Measurements from ENCODE around the gene SEC14L3. TPM values are rescaled to one million over a fixed set of nuclear protein-coding genes. Genes with fewer than 3 reads are reported as not detected.

SEC14L3 gene
- total and polyA plus RNA-seq, 2 of the 13 experiments (the other 11 are each of a cell fraction or from before 2014, with no cell fraction given), result not detected

- TF ChIP-seq PLSCR1 (CRISPR knock-in tag; IDR thresholded peaks at IDR 0.05; ENCODE audit: borderline replicate concordance) (0 out of 2 replicates have a peak, but pooled peaks have one; percentile 1), SRSF4 (IDR thresholded peaks at IDR 0.05; ENCODE audit: low read depth, low read length, poor library complexity, severe bottlenecking) (no peak), PTBP1 (IDR thresholded peaks at IDR 0.05; ENCODE audit: low read depth, low read length, poor library complexity, severe bottlenecking) (no peak), NFIC (IDR thresholded peaks at IDR 0.05; ENCODE audit: low read length) (no peak), SSRP1 (CRISPR knock-in tag; IDR thresholded peaks at IDR 0.05) (peak; percentile 58; the same call in 1 of the 2 replicates), ZNF569 (CRISPR knock-in tag; IDR thresholded peaks at IDR 0.05; ENCODE audit: borderline replicate concordance) (no peak), NR1H2 (CRISPR knock-in tag; IDR thresholded peaks at IDR 0.05; ENCODE audit: borderline replicate concordance, low read depth) (no peak), ZNF225 (CRISPR knock-in tag; IDR thresholded peaks at IDR 0.05) (no peak), NR2F6 (IDR thresholded peaks at IDR 0.05) (peak; percentile 22), NR2F6 (CRISPR knock-in tag; IDR thresholded peaks at IDR 0.05) (peak; percentile 12; the same call in 1 of the 2 replicates), CCDC6 (CRISPR knock-in tag; IDR thresholded peaks at IDR 0.05) (no peak), ZNF512 (CRISPR knock-in tag; IDR thresholded peaks at IDR 0.05) (no peak), ZNF337 (CRISPR knock-in tag; IDR thresholded peaks at IDR 0.05; ENCODE audit: borderline replicate concordance, low read depth) (no peak), ZNF451 (CRISPR knock-in tag; IDR thresholded peaks at IDR 0.05) (no peak), SUZ12 (IDR thresholded peaks at IDR 0.05; ENCODE audit: low read depth, low read length) (no peak), SNAPC2 (CRISPR knock-in tag; IDR thresholded peaks at IDR 0.05) (no peak), MXD4 (CRISPR knock-in tag; IDR thresholded peaks at IDR 0.05) (no peak), PREB (CRISPR knock-in tag; IDR thresholded peaks at IDR 0.05) (no peak), ELF3 (CRISPR knock-in tag; IDR thresholded peaks at IDR 0.05) (peak; percentile 41; the same call in 1 of the 2 replicates), DPF2 (CRISPR knock-in tag; IDR thresholded peaks at IDR 0.05; ENCODE audit: borderline replicate concordance, low read depth) (no peak), ZNF598 (CRISPR knock-in tag; IDR thresholded peaks at IDR 0.05; ENCODE audit: borderline replicate concordance) (no peak), ARID4A (CRISPR knock-in tag; IDR thresholded peaks at IDR 0.05; ENCODE audit: borderline replicate concordance) (no peak), SPEN (CRISPR knock-in tag; IDR thresholded peaks at IDR 0.05; ENCODE audit: low read depth) (no peak)
Observed at GRCh38 chr22:30422481-30423300, 49.1 kb downstream of the SEC14L3 start (continued).

Data from HepG2 (cell line).